GM12892 (cell line): ENCODE measurements around the gene EVPL.

Experiments used
- POLR2AphosphoS5 ChIP-seq: IDR thresholded peaks from 2 replicates; pipeline ENCODE4 v1.6.1; 2011; ENCODE audit warnings: low read depth, low read length, control low read depth
- TAF1 ChIP-seq: IDR thresholded peaks from 2 replicates; pipeline ENCODE4 v1.6.1; 2011; ENCODE audit warnings: low read depth, mild to moderate bottlenecking, control low read depth, low read length, borderline replicate concordance

GRCh38 chr17:76034428-76035350, 7.6 kb upstream of the EVPL start:
- no peak for TF ChIP-seq POLR2AphosphoS5
- TF ChIP-seq TAF1: no peak
